ENCODE data around the gene PSMD3.

DNA sequence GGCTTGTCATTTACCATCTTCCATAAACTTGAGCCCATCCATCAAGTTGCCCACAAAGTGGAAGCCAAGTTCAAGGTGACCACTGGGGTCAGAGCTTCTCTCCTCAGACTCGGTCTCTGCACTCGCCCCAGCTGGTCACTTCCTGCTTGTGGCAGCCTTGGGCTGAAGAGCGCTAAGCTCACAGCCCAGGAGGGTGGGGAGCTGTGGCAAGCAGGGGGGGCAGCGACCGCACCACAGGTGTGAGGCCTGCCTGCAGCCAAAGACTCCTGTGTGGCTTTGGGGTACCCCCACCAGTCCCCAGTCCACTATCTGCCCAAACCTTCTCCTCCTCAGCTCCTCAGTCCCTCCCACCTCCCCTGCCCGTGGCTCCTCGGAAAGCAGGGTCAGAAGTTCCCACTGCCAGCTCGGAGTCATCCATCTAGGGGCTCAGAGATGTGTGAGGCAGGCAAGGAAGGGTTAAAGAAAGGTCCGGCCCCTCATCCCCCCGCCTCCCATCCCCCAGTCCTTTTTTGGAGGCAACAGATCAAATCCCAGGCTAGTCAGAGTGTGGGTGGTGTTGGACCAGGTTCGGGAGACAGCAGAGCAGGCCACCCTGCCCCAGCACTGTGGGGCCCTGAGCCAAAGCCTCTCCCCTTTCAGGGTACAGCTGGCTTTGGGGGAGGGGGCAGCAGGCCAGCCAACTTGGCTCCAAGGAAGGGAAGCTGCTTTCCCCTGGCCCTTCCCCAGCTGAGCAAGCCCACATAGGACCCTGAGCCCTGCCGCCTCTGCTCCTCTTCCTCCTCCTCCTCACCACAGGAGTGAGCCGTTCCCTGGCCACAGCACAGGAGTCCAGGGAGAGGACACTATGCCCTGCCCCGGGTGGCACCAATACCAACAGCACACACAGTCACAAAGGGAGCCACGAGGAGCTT lies 37.9 kb downstream of the PSMD3 start:
- TF ChIP-seq CTCF (IDR thresholded peaks at IDR 0.05) (no peak), POLR2A (IDR thresholded peaks at IDR 0.05) (no peak)

All from Peyer's patch (tissue), 4 donors.